NCI-H82 (cell line): ENCODE measurements around the gene ACTN2.

Experiments
- DNase-seq: peaks from one replicate; lab custom pipeline; 2025; lab: John Stamatoyannopoulos, UW

Gene ACTN2

DNA sequence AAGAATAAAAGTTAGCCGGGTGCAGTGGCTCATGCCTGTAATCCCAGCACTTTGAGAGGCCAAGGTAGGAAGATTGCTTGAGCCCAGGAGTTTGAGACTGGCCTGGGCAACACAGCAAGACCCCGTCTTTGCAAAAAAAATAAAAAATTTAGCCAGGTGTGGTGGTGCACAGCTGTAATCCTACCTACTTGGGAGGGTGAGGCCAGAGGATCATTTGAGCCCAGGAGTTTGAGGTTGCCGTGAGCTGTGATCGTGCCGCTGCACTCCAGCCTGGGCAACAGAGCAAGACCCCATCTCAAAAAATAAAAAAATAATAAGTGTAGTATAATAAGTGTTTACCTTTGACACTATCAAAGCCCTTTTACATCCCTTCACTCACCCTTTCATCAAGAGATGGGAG lies 5.0 kb downstream of the ACTN2 start:
- DNase-seq = no peak

DNA sequence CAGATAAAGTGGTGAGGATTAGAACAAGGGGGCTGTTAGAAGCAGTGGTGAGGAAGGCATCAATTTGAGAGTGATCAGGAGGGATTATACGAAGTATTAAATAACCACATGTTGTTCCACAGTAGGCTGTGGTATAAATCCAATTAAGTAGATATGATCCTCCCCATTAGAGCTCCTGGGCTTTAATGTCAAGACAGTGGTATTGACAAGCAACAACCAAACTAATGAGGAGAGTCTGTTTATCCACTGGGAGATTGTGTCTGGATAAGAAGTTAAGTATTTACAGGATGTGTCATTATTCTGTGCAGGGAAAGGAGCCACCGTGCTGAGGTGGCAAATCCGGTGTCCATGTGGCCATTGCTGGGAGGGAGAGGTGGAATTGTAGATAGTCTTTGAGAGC lies 5.8 kb downstream of the ACTN2 start:
- DNase-seq = peak; percentile 97

DNA sequence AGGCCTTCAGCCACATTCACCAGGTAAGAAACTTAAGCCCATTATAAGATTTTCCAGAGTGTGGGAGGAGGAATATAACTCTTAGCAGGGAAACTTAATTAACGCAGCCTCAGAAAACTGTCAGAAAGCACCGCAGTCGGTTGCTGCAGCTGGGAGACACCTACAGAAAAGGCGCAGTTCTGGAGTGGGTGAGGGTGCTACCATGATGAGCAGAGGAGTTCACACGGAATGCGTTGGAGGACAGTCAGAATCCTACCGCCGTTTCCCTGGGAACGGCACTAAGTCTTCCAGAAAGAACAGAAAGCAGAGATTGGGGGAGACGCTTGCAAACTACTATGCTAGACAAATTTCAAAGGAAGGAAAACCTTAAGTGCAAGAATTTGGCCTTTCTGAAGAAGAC lies 6.4 kb downstream of the ACTN2 start:
- peak; percentile 72 for DNase-seq

DNA sequence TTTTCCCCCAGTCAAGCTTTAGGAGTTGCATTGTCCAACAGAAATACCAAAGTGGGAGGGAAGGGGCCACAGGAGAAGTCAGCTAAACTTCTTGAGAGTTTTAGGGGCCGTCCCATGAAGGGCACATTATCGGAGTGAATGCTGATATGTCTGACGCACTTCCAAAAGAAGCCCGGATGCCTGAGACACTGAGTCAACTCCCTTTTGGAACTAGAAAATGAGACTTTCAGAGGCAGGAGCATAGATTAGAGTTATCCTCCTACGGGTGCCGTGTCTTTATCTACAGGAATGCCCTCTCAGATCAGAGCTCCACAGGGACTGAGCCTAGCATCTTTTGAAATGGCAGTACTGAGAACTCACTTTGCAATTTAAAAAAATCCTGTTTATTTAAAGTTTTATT lies 13.1 kb downstream of the ACTN2 start:
- no peak for DNase-seq

DNA sequence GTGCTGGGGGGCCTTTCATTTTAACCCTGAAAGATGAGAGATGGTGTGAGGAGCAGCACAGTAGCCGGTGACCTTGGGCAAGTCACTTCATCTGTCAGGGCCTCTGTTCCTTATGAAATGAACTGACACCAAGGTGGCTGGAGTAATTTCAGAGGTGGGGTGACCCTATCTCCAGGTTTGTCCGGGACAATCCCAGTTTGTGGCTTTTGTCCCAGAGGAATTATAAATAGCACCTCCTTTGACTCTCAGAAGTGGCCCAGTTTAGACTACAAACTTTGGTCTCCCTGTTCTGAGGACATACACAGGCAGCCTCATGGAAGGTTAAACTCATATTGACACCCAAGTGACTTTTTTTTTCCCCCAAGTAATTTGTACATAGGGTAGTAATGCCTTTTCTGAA lies 14.6 kb downstream of the ACTN2 start:
- no peak for DNase-seq

DNA sequence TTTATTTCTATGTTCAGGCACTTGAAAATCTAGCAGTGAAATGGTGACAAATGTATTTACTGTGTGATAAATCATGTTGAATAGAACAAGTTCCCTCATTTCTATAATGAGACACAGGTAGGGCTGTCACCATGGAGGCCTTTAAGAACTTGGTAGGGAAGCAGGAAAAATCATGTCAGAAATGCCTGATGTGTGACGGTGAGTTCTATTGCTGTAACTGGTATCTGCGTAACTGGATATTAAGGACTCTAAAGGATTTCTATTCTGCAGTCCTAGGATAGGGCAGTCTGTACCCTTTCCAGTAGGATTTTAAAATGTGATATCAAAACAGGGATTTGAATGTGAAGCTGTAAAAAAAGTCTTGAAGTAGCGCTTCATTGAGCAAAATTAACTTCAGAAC lies 15.5 kb downstream of the ACTN2 start:
- no peak for DNase-seq

DNA sequence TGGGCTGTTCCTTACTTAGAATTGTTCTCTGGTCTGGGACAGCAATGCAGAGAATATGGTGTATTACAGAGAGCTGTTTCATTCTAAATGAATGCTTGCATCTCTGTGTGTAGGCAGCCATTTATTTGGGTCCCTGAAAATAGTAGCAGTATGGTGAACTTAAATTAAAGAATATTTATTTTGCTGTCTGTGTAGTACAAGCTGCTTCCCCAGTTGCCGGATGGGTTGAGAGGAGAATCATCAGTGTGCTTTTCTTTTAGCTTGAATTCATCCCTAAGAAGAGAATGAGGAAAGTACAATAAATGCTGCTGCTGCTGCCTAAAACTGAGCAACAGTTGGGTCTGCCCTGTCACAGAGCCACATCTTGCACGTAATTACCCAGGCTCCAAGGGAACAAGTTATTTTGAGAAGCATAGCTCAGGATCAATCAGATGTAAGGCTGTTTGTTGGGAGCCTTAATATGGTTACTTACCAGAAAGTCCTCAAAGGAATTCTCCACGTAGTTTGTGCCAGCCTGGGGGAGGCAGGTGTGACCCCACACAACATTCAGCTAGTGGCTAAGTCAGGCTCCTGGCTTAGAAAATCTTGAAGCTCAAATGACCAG lies 16.6 kb downstream of the ACTN2 start:
- no peak for DNase-seq

DNA sequence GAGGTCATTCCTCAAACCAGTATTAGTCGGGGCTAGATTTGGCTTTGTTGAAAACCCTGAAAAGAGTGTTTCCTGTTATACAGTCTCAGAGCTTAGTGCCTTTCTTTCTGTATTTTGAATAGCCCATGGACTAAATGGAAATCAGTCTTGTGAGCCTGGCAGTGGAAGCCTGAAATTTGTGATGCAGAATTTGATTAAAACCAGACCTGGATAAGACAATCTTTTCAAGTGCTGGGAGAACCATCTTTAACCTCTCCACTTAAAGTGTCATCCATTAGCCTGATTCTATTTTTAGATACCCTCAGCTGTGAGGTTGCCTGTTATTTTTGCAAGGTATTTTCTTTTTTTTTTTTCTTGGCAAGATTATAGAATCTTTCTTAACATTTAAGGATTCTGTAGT lies 19.5 kb downstream of the ACTN2 start:
- no peak for DNase-seq

DNA sequence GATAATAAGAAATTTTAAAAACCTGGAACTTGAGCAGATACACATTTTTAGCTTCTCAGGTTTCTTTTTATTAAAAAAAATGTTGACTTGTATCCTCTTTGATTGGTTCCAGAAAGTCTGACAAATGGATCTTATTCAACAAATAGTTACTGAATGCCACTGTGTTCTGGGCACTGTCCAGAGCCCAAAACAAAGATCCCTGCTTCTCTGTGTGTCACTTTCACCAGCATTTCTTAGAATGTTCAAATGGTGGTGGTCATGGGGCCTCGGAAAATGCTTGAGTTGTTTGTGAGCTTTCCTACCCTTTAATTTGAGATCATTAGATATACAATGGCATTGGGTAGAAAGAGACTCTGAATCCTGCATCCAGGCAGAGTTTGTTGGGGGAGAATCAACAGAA lies 19.9 kb downstream of the ACTN2 start:
- DNase-seq = no peak

DNA sequence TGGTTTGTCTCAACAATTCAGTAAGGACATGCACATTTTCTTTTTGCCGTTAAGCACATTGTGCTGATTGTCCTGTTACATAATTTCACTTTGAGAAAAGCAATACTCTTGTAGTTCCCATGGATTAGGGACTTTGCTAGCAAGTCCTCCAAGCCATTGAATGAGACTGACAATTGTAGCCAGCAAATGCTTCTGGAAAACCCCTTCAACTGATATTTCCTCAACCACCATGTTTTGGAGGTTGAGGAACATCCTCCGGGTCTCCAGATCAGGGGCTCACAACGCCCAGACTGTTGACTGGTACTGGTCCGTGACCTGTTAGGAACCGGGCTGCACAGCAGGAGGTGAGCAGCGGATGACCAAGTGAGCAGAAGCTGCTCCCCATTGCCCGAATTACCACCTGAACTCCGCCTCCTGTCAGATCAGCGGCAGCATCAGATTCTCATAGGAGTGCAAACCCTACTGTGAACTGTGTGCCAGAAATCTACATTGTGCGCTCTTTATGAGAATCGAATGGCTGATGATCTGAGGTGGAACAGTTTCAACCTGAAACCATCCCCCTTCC lies 24.1 kb downstream of the ACTN2 start:
- no peak for DNase-seq

DNA sequence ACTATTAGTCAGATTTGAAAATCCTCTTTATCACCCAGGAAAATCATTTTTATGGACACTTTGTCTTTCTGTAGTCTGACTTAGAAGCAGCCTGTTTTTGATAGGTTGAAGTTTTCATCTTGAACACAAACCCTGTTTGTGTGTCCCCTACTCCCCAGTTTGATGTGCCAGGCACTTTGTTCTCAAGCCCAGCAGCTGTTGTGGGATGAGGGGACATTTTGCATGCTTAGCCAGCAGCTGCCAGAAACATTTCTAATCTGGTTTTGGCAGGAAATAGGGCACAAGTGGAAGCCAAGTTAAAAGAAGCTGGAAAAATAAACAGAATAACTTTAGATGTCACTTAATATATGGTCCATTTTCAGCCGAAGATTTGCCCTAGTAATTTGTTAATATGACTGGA lies 29.9 kb downstream of the ACTN2 start:
- DNase-seq = peak; percentile 21

DNA sequence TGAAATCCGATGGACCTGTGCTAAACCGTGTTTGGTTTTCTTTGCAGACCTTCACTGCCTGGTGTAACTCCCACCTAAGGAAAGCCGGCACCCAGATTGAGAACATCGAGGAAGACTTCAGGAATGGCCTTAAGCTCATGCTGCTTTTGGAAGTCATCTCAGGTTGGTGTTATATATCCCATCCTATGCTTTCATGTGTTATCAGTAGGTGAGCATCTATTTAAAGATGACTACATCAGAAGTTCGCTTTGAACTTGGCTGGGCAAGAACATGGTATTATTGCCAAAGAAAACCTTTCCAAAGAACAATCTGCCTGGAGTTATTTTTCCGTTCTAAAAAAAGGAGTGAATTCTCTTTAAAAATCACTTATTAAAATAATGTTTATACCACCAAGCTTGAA lies 31.5 kb downstream of the ACTN2 start:
- no peak for DNase-seq

DNA sequence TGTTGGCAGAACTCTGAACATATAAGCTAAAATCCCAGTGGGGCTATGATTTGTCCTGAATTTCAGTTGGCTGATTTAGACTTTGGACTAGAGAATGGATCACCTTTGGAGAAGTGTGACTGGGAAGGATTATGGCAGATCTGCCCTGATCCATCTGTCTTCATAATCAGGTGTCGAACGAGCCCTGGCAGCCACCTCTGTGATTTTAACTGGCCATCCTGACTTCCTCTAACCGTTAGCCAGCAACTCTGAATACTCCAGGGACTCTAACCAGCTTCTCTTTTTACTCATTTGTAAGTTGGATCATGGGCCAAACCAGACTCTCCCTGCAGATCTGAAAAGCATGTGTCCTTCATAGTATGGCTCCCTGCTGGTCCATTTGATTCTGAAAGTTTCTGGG lies 32.0 kb downstream of the ACTN2 start:
- peak; percentile 23 for DNase-seq

DNA sequence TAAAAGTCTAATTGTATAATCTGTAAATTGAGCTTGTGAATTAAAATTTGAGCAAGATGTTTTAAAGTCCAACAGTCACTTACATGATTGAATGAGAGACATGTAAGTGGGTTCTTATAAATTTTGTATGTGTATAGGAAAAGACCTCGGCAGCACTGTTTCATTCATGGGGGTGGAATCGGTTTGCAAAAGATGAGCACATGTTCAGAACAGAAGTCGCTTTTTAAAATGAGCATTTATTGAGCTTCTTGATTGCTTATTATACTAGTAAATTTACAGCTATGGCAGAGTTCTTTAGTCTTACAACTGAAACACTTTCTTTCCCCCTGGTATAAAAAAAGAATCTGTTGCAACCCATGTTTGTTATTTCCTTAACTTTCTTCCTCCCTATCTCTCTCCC lies 33.9 kb downstream of the ACTN2 start:
- DNase-seq = no peak

DNA sequence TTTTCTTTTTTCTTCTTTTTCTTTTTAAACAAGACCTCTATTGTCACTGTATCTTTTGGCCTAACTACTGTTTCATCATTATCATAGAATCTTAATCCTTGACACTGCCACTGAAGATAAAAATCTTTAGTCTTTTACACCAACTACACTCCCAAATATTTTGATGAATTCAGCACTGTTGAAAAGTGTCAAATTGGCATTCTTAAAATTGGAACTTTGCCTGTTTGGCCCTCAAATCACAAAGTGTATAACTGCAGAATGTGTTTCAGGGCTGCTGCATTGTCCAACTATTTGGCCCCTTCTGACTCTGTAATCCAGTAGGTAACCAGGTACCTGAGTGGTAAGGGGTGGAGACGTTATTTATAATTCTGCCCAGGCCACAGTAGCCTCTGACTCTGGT lies 34.3 kb downstream of the ACTN2 start:
- DNase-seq = no peak

DNA sequence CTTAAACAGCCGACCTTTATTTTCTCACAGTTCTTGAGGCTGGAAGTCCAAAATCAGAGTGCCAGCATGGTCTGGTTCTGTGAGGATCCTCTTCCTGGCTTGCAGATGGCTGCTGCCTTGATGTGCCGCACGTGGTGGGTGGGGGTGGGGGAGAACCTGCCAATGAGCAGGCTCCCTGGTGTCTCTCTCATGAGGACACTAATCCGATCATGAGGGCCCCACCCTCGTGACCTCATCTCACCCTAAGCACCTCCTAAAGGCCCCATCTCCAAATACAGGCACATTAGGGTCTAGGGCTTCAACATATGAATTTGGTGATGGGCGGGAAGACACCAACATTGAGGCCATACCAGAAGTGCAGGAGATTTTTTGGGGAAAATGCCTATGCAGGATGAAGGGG lies 37.8 kb downstream of the ACTN2 start:
- DNase-seq = peak; percentile 59

DNA sequence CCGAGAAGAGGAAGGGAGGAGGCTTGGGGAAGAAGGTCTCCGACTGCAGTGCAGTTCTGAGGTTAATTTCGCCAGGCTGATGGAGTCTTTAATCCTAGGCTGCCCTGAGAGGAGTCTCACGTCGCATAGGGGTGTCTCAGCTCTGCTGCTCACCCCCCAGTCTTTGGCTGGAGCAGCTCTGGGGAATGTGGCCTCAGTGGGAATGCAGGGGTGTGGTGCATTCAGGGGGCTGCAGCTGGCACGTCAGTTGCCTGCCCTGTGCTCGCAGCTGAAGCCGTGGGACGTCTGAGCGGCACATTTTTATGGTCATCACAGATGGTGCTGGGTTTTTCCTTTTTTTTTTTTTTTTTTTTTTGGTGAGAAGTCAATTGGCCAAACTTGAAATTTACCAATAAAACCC lies 38.2 kb downstream of the ACTN2 start:
- no peak for DNase-seq

DNA sequence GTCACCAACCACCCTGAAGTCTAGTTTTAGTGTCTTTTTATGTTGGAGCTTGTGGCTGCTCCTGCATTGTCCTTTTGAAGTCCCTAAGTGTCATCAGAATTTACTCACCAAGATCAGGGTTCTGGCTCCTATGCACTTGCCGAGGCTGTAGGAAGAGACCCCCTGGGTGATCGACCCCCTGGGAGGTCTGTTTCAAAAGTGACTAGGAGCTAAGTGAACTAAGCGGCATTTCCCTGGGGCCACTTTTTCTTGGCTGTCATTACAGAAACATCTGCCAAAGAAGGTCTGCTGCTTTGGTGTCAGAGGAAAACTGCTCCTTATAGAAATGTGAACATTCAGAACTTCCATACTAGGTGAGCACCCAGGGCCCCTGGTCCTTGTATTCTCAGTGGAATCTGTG lies 39.4 kb downstream of the ACTN2 start:
- DNase-seq = no peak

DNA sequence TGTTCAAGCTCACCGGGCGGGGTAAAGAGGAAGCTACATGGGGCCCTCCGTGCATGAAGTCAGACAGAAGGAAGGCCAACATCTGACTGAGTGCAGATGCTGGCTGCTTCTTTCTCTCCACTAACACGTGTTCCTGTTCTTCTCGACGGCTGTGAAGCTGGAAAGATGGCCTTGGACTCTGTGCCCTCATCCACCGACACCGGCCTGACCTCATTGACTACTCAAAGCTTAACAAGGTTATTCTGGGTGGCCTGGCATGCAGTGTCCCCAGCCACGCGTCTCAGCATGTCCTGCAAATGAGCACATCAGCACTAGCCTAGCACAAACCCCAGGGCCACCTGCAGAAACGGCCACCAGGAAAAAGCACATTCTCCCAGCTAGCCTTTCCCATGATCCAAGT lies 41.2 kb downstream of the ACTN2 start:
- DNase-seq = no peak

DNA sequence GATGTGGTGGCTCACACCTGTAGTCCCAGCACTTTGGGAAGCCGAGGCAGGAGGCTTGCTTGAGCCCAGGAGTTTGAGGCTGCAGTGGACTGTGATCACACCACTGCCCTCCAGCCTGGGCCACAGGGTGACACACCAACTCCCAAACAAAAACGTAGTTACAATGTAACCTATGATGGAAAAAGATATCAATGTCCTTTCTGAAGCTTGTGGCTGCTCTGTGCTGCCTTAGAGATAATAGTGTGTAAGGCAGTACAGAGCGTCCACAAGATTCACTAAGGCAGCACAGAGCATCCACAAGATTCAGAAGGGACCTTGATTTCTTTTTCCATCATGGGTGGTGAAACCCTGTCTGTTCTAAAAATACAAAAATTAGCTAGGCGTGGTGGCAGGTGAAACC lies 42.5 kb downstream of the ACTN2 start:
- no peak for DNase-seq

DNA sequence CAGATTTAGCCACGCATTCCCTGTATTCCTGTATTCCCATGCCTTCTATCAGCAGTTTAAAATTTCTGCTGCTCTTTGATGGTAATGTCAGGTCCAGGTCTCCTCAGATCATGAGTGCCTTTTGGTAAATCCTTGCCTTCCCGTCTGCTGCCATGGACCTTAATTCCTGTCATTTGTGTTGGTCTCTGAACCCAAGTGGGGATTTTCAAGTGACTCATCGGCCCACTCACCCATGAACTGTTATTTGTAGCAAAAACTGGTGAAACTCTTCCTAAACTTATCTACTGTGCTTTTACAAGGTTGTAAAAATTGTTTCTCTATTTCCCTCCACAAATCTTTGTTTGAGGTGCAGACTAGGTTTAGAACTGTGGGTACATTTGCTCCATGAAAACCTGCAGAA lies 47.4 kb downstream of the ACTN2 start:
- DNase-seq = no peak

DNA sequence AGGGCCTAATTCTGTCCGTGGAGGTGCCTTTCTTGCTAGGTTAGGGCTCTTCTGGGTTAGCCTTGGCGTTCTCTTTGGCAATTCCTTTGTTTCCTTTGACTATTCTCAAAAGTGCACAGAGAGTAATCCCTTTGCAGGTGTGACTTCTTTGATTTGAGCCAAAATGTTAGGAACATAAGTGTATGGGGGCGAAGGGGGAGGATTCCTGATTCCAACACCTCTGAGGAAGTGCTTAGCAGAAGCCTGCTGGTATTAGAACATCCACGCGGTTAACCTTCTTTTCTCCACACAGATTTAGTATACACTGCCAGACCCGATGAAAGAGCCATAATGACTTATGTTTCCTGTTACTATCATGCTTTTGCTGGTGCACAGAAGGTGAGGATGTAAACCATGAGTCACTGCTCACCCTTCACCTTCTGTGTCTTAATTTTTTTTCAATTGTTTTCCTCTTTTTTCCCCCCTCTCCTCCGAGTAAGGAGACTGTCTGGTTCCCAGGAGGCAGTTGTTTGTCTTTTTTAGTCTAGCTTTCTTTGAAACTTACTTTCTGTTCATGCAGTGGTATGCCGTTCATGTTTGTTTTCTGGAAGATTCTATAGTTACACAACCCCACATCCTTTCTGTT lies 48.0 kb downstream of the ACTN2 start:
- DNase-seq = no peak

DNA sequence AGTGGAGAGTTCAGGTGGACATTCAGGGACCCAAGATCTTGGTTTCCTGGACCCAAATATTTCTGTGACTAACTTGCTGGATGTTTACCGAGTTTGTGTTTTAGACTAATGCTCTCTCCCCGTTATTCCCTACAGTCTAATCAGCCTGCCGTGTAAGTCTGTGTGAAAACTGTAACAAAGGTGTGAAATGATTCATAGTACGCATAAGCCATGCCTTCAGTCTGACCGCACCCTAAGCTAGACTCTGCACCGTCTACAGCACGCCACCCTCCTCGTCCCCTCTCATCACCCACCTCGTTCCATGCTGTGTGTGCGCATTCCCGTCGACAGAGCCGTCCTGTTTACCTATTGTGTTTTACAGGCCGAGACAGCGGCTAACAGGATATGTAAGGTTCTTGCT lies 50.5 kb downstream of the ACTN2 start:
- DNase-seq = no peak

DNA sequence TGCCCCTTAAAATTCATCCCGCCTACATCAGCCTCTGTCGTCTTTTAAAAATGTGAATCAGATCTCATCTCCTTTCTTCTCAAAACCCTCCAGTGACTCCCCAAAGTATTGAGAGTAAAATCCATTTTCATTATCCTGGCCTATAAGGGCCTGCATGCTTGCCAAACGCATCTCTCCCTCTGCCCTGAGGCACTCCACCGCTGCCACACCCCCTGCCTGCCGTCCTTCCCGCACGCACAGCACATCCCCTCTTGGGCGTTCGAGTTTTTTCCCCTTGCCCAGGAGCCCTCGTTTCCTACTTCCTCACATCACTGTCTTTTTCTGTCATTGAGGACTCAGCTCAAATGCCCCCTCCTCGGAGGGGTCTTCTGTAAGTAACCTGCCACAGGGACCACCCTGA lies 55.5 kb downstream of the ACTN2 start:
- DNase-seq = no peak
